ENCODE data around the gene PLA1A. TPM values are rescaled to one million over a fixed set of nuclear protein-coding genes. Genes with fewer than 3 reads are reported as not detected.

The PLA1A gene
- polyA plus RNA-seq, 1 of the 3 experiments (the other 2 are of a cell fraction) = not detected

GRCh38 chr3:119645813-119646212, 48.1 kb downstream of the PLA1A start:
- Histone ChIP-seq H3K27me3 (ENCODE audit: insufficient read depth) (no peaks in the 10 kb centered on the region), H2AFZ (ENCODE audit: low read depth) (no peak overlapping the region), H3K27ac (ENCODE audit: low read depth in 2 of 2, low read length in 1 of 2) (no peak overlapping the region), H3K36me3 (replicated peaks in 1 of 2; ENCODE audit: control insufficient read depth in 1 of 2, insufficient read depth in 2 of 2, low read length in 1 of 2) (peaks cover 4 to 19% of the 10 kb centered on the region in 2 experiments), H3K9ac (no peak overlapping the region), H3F3A (replicated peaks; ENCODE audit: insufficient read depth) (peaks cover 14% of the 10 kb centered on the region), H4K20me1 (ENCODE audit: insufficient read depth) (no peaks in the 10 kb centered on the region), H3K9me3 (no peaks in the 10 kb centered on the region), H3K4me2 (no peak overlapping the region), H3K9me2 (no peaks in the 10 kb centered on the region), H3K79me2 (ENCODE audit: insufficient read depth) (no peaks in the 10 kb centered on the region), H3K4me1 (ENCODE audit: control insufficient read depth in 1 of 2, insufficient read depth in 2 of 2, low read depth in 1 of 2, low read length in 1 of 2) (peaks cover 14 to 18% of the 10 kb centered on the region in 2 experiments), H3K4me3 (ENCODE audit: low read depth in 2 of 2, low read length in 1 of 2) (no peak overlapping the region)
- WGBS (ENCODE audit: low lambda C conversion rate) = 88% methylated on average over 1 of the region's 1 CpG
- CTCF ChIA-PET = no interaction called here
- TF ChIP-seq GATA2 (CRISPR knock-in tag; IDR thresholded peaks at IDR 0.05) = no peak
- TF ChIP-seq PBX3 (IDR thresholded peaks at IDR 0.05) = no peak
- TF ChIP-seq RCOR1 (IDR thresholded peaks at IDR 0.05; ENCODE audit: low read length) = no peak
- no peak for TF ChIP-seq RAD21 (IDR thresholded peaks at IDR 0.05; ENCODE audit: low read length)
- no peak for TF ChIP-seq EZH2phosphoT487 (IDR thresholded peaks at IDR 0.05; ENCODE audit: borderline replicate concordance, low read depth)
- TF ChIP-seq RFX5 (IDR thresholded peaks at IDR 0.05; ENCODE audit: low read length) = no peak
- TF ChIP-seq GABPA (IDR thresholded peaks at IDR 0.05; ENCODE audit: low read depth) = no peak
- TF ChIP-seq FOSL2 (IDR thresholded peaks at IDR 0.05; ENCODE audit: borderline replicate concordance, low read depth) = no peak
- no peak for DNase-seq
- POLR2A ChIA-PET = no interaction called here

GRCh38 chr3:119647171-119647570, 49.5 kb downstream of the PLA1A start:
- DNase-seq = no peak
- peaks cover 14 to 18% of the 10 kb centered on the region in 2 experiments for H3K4me1 ChIP-seq (ENCODE audit: control insufficient read depth in 1 of 2, insufficient read depth in 2 of 2, low read depth in 1 of 2, low read length in 1 of 2)
- H3K9me3 ChIP-seq = no peaks in the 10 kb centered on the region
- H3K4me2 ChIP-seq = no peak overlapping the region
- no peaks in the 10 kb centered on the region for H3K9me2 ChIP-seq
- H2AFZ ChIP-seq (ENCODE audit: low read depth) = no peak overlapping the region
- no peaks in the 10 kb centered on the region for H3K79me2 ChIP-seq (ENCODE audit: insufficient read depth)
- H4K20me1 ChIP-seq (ENCODE audit: insufficient read depth) = no peaks in the 10 kb centered on the region
- H3K36me3 ChIP-seq (replicated peaks in 1 of 2; ENCODE audit: control insufficient read depth in 1 of 2, insufficient read depth in 2 of 2, low read length in 1 of 2) = peaks cover 0 to 7% of the 10 kb centered on the region in 2 experiments
- no peaks in the 10 kb centered on the region for H3K27me3 ChIP-seq (ENCODE audit: insufficient read depth)
- WGBS (ENCODE audit: low lambda C conversion rate) = 96% methylated on average over 2 of the region's 2 CpGs
- H3F3A ChIP-seq (replicated peaks; ENCODE audit: insufficient read depth) = peaks cover 14% of the 10 kb centered on the region
- TF ChIP-seq RCOR1 (IDR thresholded peaks at IDR 0.05; ENCODE audit: low read length) = no peak
- TF ChIP-seq YY1 (IDR thresholded peaks at IDR 0.05; ENCODE audit: low read depth) = no peak
- TF ChIP-seq NFIC (IDR thresholded peaks at IDR 0.05; ENCODE audit: borderline replicate concordance) = no peak
- no peak for TF ChIP-seq REST (IDR thresholded peaks at IDR 0.05; ENCODE audit: low read depth, low read length)
- TF ChIP-seq USF2 (IDR thresholded peaks at IDR 0.05; ENCODE audit: borderline replicate concordance, low read depth, low read length) = no peak
- no peak for TF ChIP-seq CTCF (IDR thresholded peaks at IDR 0.05)
- no peak overlapping the region for H3K9ac ChIP-seq
- peak overlapping the region in 1 of 2 experiments; percentile 48; a peak in 1 of 4 replicates for H3K27ac ChIP-seq (ENCODE audit: low read depth in 2 of 2, low read length in 1 of 2)
- POLR2A ChIA-PET = no interaction called here
- no peak overlapping the region for H3K4me3 ChIP-seq (ENCODE audit: low read depth in 2 of 2, low read length in 1 of 2)
- CTCF ChIA-PET = interaction anchor here (1.1 kb wide), 1 partner anchor 9 kb away, joined by 3 read pairs; no protein-coding TSS in a partner anchor
